DND-41 (cell line): ENCODE measurements around the gene SGPL1.

Source experiments
- CTCF ChIP-seq: IDR thresholded peaks from 2 replicates; pipeline ENCODE4 v1.5.1; 2012; ENCODE audit warnings: borderline replicate concordance, low read length, moderate library complexity, mild to moderate bottlenecking; ENCODE audit not compliant: poor library complexity, severe bottlenecking; ENCODE audit errors: extremely low read depth
- EZH2 ChIP-seq: IDR thresholded peaks from 3 replicates; pipeline ENCODE4 v1.6.1; 2012; ENCODE audit warnings: borderline replicate concordance, low read depth, mild to moderate bottlenecking, moderate library complexity, low read length, inconsistent platforms; ENCODE audit not compliant: severe bottlenecking

- TF ChIP-seq EZH2, result no peak
- no peak for TF ChIP-seq CTCF
Observed at GRCh38 chr10:70908406-70909296, 92.9 kb downstream of the SGPL1 start.
